Measurements from ENCODE around the gene IGLON5.

The IGLON5 gene

GRCh38 chr19:51366389-51367254, 55.2 kb downstream of the IGLON5 start:
- peak; percentile 82 to 94 for DNase-seq

DNA sequence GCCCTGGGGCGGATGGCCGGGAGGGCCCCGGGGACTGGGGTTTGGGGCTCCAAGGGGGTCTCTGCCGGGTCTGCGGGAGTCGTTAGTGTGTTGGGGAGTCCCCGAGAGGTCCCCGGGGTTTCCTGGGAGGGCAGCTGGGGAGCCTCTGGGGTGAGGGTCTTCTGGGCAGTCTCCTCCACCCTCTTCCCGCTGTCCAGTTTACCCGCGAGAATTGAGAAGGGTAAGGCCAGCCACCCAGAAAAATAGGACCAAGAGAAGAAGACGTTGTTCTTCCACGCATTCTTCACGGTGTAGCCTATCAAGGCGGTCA, 55.8 kb downstream of the IGLON5 start:
- no peak for DNase-seq

DNA sequence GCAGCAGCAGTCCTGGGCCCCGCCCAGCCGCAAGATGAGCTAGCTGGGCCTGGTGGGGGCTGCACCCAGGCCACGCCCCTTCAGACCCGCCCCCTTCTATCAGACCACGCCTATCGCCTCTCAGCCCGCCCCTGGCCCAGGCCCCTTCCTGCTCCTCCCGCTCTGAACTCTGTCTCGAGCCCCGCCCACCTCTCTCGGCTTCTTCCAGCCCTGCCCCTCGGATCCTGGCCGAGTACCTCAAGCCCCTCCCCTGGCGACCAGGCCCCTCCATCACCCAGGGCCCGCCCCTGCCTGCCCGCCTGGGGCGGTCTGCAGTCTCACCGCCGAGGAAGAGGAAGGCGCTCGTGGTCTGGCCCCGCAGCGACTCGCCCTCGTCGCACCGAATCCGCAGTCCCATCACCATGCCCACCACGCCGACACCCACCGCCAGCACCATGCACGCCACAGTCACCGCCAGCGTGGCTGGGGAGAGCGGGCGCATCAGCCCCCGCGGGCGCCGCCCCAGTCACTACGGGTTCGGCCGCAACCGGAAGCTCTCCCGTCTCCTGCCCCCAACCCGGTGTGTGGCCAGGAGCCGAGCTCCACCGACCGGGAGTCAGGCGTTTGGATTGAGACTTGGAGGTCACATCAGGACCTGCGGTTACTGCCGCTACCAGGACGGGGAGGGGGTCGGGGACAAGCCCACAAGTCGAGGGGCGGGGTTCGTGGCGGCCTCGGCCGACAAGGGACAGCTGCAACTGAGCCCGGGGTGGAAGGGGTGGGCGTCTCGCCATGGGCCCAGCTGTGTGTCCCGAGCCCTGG, 56.3 kb downstream of the IGLON5 start:
- peak; percentile 81 to 93 for DNase-seq

DNA sequence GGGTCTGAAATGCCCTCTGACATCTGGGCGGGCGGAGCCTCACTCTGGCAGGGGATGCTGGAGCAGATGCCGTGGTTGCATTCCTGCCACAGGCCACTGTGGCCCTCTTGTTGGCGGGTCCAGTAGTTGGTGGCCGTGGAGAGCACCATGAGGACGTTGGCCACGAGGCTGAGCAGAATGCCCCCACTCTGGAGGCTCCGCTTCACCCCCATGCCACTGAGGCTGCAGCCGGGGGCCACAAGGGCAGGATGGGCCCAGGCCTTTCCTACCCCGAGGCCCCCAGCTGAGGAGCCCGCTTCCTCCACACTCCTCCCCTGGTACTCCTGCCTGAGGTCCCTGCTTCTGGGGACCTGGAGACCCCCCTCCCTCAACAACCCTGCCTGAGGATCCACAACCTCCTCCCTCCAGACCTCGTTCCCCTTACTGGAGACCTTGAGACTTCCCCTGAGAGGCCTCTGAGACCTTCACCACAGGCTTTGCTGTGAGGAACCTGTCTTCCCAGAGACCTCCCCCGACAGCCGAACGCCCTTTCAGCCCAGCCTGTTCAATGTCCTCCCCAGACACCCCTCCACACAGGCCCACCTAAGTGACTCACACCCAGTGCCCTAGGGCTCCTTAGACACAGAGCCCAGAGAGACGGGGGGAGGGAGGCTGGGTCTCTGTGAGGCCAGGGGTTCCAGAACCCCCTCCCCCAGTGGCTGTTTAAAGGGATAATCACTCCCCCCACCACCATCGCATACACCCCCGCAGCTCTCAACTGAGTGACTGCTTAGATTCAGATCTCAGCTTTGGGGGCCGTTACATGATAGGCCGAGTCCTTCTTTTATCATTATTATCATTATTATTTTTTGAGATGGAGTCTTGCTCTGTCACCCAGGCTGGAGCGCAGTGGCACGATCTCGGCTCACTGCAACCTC, 57.2 kb downstream of the IGLON5 start, which contains the start of gene CLDND2:
Gene CLDND2, minus strand, starts transcription at position 638 of the 917 bp plus-strand sequence. Its CDS starts 426 bp downstream, at position 212.
- no peak for DNase-seq

DNA sequence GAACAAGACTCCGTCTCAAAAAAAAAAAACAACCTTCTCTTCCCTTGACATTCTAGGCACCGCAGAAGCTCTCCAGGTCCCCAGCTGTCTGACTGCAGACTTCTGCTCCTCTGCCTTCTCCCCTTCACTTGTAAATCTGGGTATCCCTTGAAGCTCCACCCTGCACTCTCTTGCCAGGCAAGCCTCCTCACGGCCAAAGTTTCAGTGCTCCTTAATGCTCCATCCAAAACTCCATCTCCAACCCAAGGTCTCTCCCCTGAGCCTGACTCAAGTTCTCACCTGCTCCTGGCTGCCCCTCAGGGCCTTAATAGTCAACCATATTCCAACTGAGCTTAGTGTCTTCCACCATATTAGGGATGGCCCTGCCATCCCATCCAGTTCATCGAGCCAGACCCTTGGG, 58.8 kb downstream of the IGLON5 start:
- no peak for DNase-seq

DNA sequence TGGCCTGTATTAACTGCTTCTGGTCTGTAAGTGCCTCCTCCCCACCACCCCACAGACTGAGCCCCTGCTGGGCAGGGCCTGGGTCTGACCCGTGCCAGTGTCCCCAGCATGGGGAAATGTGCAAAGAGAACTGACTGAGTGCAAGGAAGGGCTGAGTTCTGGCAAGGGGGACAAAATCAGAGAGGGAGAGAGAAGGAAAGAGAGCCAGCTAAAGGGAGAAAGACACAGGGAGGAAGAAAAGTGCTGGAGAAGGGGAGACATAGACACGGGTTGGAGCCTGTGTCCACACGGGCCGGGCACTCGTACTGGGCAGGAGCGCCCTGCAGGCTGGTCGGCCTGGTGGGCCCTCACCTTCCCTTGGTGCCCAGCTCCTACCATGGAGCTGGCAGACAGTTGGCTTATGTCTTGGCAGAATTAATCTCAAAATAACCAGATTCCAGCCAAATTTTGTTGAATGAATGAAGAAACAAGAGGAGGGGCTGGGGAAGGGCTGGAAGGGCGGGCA, 59.8 kb downstream of the IGLON5 start:
- DNase-seq, result no peak

DNA sequence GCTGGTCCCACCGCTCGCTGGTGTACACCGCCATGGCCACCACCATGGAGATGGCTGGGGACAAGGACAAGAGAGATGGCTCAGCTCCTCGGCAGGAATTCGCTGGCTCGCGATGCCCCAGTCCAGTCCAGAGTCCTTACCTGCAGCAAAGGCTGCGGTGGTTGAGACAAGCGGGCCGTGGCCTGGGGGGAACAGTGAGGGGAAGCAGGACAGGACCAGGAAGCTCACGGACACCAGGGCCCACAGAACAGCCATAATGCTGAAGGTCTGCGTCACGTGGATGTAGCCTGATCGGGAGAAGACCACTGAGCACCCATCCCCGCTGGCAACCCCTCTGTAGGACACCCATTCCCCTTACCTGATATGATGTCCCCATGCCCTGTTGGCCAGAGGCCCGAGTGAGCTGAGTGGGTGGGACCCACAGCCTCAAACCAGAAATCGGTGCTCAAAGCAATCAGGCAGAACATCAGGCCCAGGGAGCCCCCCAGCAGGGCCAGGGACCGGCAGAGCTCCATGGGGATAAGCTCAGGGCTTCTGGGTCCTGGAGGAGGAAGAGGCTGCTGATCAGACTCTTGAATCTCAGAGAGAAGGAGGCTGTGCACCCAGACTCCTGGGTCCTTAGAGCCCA, 60.7 kb downstream of the IGLON5 start:
- DNase-seq, result no peak

DNA sequence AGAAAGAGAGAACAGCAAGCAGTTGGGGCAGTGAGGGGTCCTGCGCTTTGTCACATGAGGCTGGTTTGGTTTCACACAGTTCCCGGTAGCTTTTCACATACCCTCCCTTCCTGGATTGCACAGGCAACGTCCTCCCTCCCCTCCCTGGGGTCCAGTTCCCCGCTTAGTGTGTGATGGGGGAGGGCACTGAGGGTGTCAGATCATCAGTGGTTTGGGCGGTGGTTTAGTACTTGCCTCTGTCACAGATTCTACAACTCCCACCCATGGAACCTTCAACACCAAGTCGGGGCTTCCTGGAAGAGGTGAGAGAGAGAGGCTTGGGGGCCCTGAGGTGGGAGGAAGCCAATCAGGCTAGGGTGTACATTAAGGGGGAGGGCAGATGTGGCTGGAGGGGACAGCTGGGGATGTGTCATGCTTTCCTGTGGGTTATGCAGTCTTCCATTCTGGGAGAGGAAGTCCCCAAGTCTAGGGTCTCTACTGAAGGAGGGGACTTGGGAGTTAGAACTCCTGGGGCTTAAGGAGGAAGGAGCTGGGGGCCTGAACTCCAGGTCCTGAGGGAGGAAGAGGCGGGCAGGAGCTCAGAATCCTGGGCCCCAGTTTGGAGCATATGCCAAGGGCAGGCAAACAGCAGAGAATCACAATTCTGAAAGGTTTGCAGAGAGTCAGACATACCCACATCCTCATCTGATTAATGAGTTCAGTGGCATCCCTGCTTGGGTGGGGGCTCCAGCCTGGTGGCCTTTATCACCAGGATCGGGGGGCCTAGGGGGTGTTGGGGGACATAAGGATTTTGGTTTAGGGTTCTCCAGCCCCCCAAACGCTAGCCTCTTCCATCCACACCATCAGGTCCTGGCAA, 61.4 kb downstream of the IGLON5 start, which contains the start of gene NKG7:
Gene NKG7, minus strand, starts transcription at position 6 of the 856 bp plus-strand sequence. CDS start 119 bp downstream, outside the sequence.
- no peak for DNase-seq

DNA sequence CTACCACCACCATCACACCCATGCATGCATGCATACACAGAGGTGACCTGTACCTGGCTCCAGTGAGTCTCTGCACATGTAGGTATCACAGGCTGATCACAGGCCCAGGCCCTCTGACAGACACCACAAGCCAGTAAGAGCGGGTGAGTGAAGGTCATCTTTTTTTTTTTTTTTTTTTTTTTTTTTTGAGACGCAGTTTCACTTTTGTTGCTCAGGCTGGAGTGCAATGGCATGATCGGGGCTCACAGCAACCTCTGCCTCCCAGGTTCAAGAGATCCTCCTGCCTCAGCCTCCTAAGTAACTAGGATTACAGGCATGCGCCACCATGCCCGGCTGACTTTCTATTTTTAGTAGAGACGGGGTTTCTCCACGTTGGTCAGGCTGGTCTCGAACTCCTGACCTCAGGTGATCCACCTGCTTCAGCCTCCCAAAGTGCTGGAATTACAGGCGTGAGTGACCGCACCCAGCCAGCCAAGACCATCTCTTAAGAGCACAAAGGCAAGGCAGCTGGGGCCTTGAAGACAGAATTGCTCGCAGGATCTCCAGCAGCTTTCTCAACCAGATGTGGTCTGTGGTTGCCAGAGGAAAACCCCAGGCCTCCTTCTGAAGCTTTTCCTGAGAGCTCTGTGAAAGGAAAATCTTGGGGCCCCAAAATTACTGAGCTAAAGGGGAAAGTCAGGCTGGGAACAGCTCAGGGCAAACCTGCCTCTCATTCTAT, 64.2 kb downstream of the IGLON5 start:
- no peak for DNase-seq

DNA sequence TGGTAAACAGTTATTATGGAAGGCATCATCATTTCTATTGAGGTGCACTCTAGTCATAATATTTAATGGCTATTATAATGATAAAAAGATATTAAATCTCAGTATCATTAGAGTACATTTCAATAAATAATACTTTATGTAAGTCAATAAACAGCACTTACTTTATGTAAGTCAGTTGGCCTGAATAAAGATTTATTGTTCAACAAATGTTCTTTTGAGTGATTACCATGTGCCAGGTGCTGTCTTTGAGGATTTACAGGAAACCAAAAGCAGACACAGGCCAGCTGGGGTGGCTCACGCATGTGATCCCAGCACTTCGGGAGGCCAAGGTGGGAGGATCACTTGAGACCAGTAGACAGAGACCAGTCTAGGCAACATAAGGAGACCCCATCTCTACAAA, 66.0 kb downstream of the IGLON5 start:
- no peak for DNase-seq

DNA sequence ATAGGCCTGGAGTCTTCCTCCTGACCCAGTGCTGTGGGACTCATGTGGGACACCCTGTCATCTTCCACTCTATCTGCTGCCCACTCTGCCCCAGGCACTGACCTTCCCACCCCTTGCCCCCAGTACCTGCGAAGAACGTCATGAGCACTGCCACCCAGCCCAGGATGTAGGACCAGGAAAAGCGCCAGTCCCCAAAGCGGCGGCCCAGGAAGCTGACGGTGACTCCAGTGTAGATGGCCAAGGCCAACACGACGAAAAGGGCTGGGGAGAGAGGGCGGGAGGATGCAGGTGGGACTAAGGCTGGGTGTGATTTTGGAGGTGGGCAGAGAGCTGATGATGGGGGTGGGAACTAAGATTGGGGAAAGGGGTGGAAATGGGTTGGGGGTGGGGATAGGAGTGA, 68.9 kb downstream of the IGLON5 start:
- DNase-seq, result no peak

All from SW 1271 (cell line).